Glutamatergic neuron (in vitro differentiated cells): ENCODE measurements around the gene CD200R1. TPM values are rescaled to one million over a fixed set of nuclear protein-coding genes. Genes with fewer than 3 reads are reported as not detected.

ENCODE experiments used
- DNase-seq: peaks from one replicate; pipeline ENCODE4 v3.0.0; 2022
- H3K27ac Mint-ChIP-seq: one replicate; pipeline ENCODE4 v1.8.0; 2020; ENCODE audit warnings: mild to moderate bottlenecking, mixed read lengths, inconsistent platforms; ENCODE audit not compliant: unreplicated experiment
- H3K27me3 Mint-ChIP-seq: one replicate; pipeline ENCODE4 v1.8.0; 2020; ENCODE audit warnings: mild to moderate bottlenecking, moderate library complexity, mixed read lengths, inconsistent platforms; ENCODE audit not compliant: unreplicated experiment
- H3K36me3 Mint-ChIP-seq: one replicate; pipeline ENCODE4 v1.8.0; 2020; ENCODE audit warnings: mild to moderate bottlenecking, mixed read lengths, inconsistent platforms; ENCODE audit not compliant: unreplicated experiment
- H3K4me1 Mint-ChIP-seq: one replicate; pipeline ENCODE4 v1.8.0; 2020; ENCODE audit warnings: mild to moderate bottlenecking, low read depth, mixed read lengths, inconsistent platforms; ENCODE audit not compliant: unreplicated experiment
- H3K4me3 Mint-ChIP-seq: one replicate; pipeline ENCODE4 v1.8.0; 2020; ENCODE audit warnings: mild to moderate bottlenecking, mixed read lengths, inconsistent platforms; ENCODE audit not compliant: unreplicated experiment
- H3K9me3 Mint-ChIP-seq: one replicate; pipeline ENCODE4 v1.8.0; 2020; ENCODE audit warnings: mild to moderate bottlenecking, moderate library complexity, mixed read lengths, inconsistent platforms; ENCODE audit not compliant: unreplicated experiment
- total RNA-seq: library from RNA; stranded (reverse); fragmentation: NEBNext Ultra II Directional; extraction: Animal tissue kit (Norgen Biotek cat#: 25700); gene quantifications from one replicate; pipeline ENCODE4 v1.2.1, GENCODE V29; 2021; ENCODE audit not compliant: unreplicated experiment
- TF ChIP-seq, protein P1 (sequence below): fragments of 200-600 bp; sonication (generic); IDR thresholded peaks from one replicate; pipeline ENCODE4 v1.5.0; 2021; ENCODE audit not compliant: partially characterized antibody, unreplicated experiment

The CD200R1 gene
- total RNA-seq, 1 donor from 2014 or later, result not detected

DNA sequence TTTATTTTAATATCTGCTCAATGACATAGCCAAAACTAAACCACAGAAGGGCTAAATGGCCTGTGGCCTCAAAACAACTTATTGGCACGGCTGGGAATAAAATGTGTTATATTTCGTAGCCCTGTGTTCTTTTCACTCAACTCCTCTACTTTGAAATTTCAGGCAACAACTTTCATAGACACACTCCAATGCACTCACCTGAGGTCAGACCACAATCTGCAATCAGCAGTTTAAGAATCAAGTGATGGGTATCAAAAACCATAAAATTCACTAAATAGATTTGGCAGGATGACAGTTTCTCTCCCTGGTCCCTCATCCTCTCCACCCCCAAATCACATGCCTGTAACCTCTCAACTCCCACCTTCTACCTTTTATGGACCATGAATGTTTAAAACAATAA, 2.0 kb upstream of the CD200R1 start:
- no peak for DNase-seq
- H3K27me3 Mint-ChIP-seq, result no peaks in the 10 kb centered on the region
- no peaks in the 10 kb centered on the region for H3K9me3 Mint-ChIP-seq
- H3K4me1 Mint-ChIP-seq, result no peaks in the 10 kb centered on the region
- no peak overlapping the region for H3K27ac Mint-ChIP-seq
- TF ChIP-seq, protein P1, sequence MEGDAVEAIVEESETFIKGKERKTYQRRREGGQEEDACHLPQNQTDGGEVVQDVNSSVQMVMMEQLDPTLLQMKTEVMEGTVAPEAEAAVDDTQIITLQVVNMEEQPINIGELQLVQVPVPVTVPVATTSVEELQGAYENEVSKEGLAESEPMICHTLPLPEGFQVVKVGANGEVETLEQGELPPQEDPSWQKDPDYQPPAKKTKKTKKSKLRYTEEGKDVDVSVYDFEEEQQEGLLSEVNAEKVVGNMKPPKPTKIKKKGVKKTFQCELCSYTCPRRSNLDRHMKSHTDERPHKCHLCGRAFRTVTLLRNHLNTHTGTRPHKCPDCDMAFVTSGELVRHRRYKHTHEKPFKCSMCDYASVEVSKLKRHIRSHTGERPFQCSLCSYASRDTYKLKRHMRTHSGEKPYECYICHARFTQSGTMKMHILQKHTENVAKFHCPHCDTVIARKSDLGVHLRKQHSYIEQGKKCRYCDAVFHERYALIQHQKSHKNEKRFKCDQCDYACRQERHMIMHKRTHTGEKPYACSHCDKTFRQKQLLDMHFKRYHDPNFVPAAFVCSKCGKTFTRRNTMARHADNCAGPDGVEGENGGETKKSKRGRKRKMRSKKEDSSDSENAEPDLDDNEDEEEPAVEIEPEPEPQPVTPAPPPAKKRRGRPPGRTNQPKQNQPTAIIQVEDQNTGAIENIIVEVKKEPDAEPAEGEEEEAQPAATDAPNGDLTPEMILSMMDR, result no peak
- H3K36me3 Mint-ChIP-seq, result no peaks in the 10 kb centered on the region
- no peak overlapping the region for H3K4me3 Mint-ChIP-seq

DNA sequence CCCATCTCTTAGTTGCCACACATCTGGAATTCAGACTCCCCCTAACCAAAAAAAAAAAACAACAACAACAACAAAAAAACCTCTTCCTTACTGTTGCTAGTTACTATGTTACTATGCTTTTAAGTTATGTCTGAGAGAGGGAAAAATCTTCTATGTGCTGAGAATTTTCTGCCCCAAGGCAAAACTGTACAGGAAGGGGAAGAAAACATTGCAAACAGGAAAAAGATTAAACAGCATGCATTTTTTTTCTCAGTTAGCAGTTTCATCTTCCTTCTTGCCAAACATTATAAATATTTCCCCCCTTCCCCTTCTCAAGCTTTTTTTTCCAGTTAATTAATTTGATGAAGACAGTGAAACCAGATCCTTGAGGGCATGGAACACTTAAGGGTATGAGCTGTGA, 1.1 kb upstream of the CD200R1 start:
- Mint-ChIP-seq H3K4me3 (no peak overlapping the region), H3K9me3 (no peaks in the 10 kb centered on the region), H3K27me3 (no peaks in the 10 kb centered on the region), H3K27ac (no peak overlapping the region), H3K36me3 (no peaks in the 10 kb centered on the region), H3K4me1 (no peaks in the 10 kb centered on the region)
- DNase-seq, result no peak
- TF ChIP-seq, protein P1, result no peak

DNA sequence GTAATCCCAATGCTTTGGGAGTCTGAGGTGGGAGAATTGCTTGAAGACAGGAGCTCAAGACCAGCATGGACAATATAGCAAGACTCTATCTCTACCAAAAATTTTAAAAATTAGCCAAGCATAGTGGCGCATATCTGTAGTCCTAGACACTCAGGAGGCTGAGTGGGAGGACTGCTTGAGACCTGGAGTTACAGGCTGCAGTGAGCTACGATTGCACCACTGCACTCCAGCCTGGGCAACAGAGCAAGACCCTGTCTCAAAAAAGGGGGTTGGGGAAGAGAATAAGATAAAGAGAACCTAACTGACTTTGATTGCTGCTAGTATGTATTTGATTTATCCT, 755 bp downstream of the CD200R1 start:
- no peak overlapping the region for H3K27ac Mint-ChIP-seq
- no peak for DNase-seq

DNA sequence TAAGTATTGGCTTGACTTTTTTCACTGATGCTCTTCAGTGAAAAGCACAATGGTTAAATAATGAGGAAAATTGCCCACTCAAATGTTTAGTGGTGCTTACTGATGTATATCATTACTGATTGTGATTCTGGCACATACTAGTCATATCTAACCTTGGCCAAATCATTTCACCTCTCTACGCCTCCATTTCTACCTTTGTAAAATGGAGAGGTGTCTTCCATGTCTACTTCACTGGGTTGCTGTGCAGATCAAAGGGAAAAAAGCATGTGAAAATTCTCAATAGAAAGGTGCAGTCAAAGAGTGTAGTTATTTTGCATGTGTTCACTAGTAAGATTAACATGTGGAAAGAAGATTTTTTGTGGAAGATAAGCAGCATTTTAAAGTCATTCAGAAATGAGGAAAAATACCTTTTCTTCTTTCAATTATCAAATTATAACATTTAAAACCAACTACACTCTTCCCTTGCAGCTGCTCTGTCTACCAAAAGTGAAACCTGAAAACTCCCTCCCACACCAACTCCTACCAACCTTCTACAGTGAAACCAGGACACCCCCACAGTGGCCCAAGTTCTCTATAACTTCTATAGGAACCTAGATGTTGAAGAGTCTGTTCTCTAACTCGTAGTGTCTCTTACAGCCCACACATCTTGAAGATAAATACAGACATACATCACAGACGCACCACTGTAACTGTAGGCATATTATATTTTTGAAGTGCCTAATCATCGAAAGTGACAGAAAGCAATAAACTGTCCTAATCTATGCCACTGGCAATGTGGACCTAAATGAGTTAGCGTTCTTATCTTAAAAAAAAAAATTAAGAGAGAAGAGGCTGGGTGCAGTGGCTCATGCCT, 1.4 kb downstream of the CD200R1 start:
- H3K27ac Mint-ChIP-seq, result no peak overlapping the region
- TF ChIP-seq, protein P1, result no peak
- H3K4me1 Mint-ChIP-seq, result no peaks in the 10 kb centered on the region
- H3K9me3 Mint-ChIP-seq, result no peaks in the 10 kb centered on the region
- no peaks in the 10 kb centered on the region for H3K36me3 Mint-ChIP-seq
- H3K27me3 Mint-ChIP-seq, result no peaks in the 10 kb centered on the region
- no peak overlapping the region for H3K4me3 Mint-ChIP-seq
- no peak for DNase-seq

More for the DNA sequence above, 755 bp downstream of the CD200R1 start:
- no peaks in the 10 kb centered on the region for H3K4me1 Mint-ChIP-seq
- H3K4me3 Mint-ChIP-seq, result no peak overlapping the region
- H3K36me3 Mint-ChIP-seq, result no peaks in the 10 kb centered on the region
- H3K9me3 Mint-ChIP-seq, result no peaks in the 10 kb centered on the region
- TF ChIP-seq, protein P1, result no peak
- no peaks in the 10 kb centered on the region for H3K27me3 Mint-ChIP-seq

DNA sequence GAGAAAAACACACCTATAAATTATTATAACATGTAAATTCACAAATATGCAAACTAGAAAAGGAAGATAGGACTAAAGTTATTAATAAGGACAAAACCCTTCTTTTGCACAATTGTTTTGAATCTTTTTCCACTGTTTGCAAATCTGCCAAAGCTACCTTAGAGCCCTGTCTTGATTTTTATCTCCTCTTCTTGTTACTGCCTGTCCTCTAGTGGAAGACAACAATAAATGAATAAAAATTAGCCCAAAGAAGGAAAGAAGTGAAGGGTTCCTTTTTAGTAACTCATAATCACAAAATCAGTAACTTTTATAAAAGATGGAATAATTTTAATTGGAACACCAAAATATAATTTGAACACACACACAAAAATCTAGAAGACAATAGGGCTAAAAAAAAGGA, 2.7 kb downstream of the CD200R1 start:
- Mint-ChIP-seq H3K9me3 (no peaks in the 10 kb centered on the region), H3K4me1 (no peaks in the 10 kb centered on the region), H3K27me3 (no peaks in the 10 kb centered on the region), H3K4me3 (no peak overlapping the region), H3K36me3 (no peaks in the 10 kb centered on the region), H3K27ac (no peak overlapping the region)
- DNase-seq, result no peak
- TF ChIP-seq, protein P1, result no peak
